Natural killer cell (primary cell): ENCODE data around the gene CSAG3. TPM values are rescaled to one million over a fixed set of nuclear protein-coding genes. Genes with fewer than 3 reads are reported as not detected.
"Not testable (repeated sequence)": the region's sequence is repeated elsewhere in the genome, so short reads cannot be mapped to it uniquely, and the experiment has no call there.

ENCODE experiments used
- ATAC-seq, 3 donors: fragments of 150-1000 bp in 2 of 3; fragments of 200-7000 bp in 1 of 3; cut with Tn5 transposase; 1 replicate in 1 of 3; 2 replicates in 2 of 3; pipeline ENCODE4 v1.10.0; 2021; ENCODE audit warnings: mild to moderate bottlenecking in 2 of 3, moderate library complexity in 2 of 3
- DNase-seq, 2 donors: peaks; one replicate each; pipeline versions ENCODE4 v3.0.0 to v3.0.0-alpha.2; 2013 to 2021; ENCODE audit warnings: mixed read lengths in 1 of 2
- H3K27ac ChIP-seq: one replicate; pipeline ENCODE4 v1.5.1; 2013; ENCODE audit warnings: mild to moderate bottlenecking, low read length
- H3K27me3 ChIP-seq: one replicate; pipeline ENCODE4 v1.6.1; 2013; ENCODE audit warnings: low read length; ENCODE audit not compliant: control insufficient read depth, insufficient read depth
- H3K36me3 ChIP-seq: one replicate; pipeline ENCODE4 v1.6.1; 2013; ENCODE audit warnings: low read length; ENCODE audit not compliant: control insufficient read depth, insufficient read depth
- H3K4me1 ChIP-seq: one replicate; pipeline ENCODE4 v1.6.1; 2013; ENCODE audit warnings: low read length; ENCODE audit not compliant: control insufficient read depth, insufficient read depth
- H3K4me3 ChIP-seq: one replicate; pipeline ENCODE4 v1.5.1; 2013; ENCODE audit warnings: low read length
- H3K9me3 ChIP-seq: one replicate; pipeline ENCODE4 v1.6.1; 2013; ENCODE audit warnings: low read length; ENCODE audit not compliant: control insufficient read depth, insufficient read depth
- H3K27ac Mint-ChIP-seq, 2 donors: one replicate each; pipeline ENCODE4 v1.8.0; 2022; ENCODE audit warnings: mild to moderate bottlenecking in 2 of 2, mixed read lengths in 2 of 2, moderate library complexity in 1 of 2
- H3K27me3 Mint-ChIP-seq, 2 donors: one replicate each; pipeline ENCODE4 v1.8.0; 2022; ENCODE audit warnings: low read depth in 2 of 2, mixed read lengths in 2 of 2
- H3K36me3 Mint-ChIP-seq: one replicate; pipeline ENCODE4 v1.8.0; 2022; ENCODE audit warnings: mixed read lengths
- H3K4me1 Mint-ChIP-seq, 2 donors: one replicate each; pipeline ENCODE4 v1.8.0; 2022; ENCODE audit warnings: mixed read lengths in 2 of 2
- H3K4me3 Mint-ChIP-seq: one replicate; pipeline ENCODE4 v1.8.0; 2022; ENCODE audit warnings: mild to moderate bottlenecking, moderate library complexity, mixed read lengths
- H3K9me3 Mint-ChIP-seq, 2 donors: one replicate each; pipeline ENCODE4 v1.8.0; 2022; ENCODE audit warnings: mixed read lengths in 2 of 2
- CTCF ChIP-seq: fragments of 200-600 bp; IDR thresholded peaks from one replicate; pipeline ENCODE4 v1.8.0; 2022; ENCODE audit warnings: antibody characterized with exemption
- WGBS: methylation state at CpG from one replicate; pipeline ENCODE4 v1.1.7; 2013; ENCODE audit warnings: missing lambda C conversion rate; ENCODE audit not compliant: insufficient coverage; 5-methylcytosine and 5-hydroxymethylcytosine counted together
- intact Hi-C: fragments of 100-400 bp; cut with micrococcal nuclease; formaldehyde crosslinking; loops from one replicate; pipeline ENCODE4 v1.14.2; 2022
- total RNA-seq, 4 donors: library from RNA; stranded (reverse); fragments of 120-200 nt in 1 of 4; gene quantifications; one replicate each; pipeline versions ENCODE4 v1.2.3 to v1.2.4, GENCODE V29; 2013 to 2022

Gene CSAG3
- total RNA-seq, 3 donors from 2014 or later (not counting 1 experiment from before 2014, with no cell fraction given): not detected

- H3K9me3 Mint-ChIP-seq, H3K4me3 ChIP-seq, H3K36me3 ChIP-seq, H3K27ac Mint-ChIP-seq, H3K4me1 ChIP-seq, H3K36me3 Mint-ChIP-seq, DNase-seq, H3K4me3 Mint-ChIP-seq, intact Hi-C loops, H3K27ac ChIP-seq, H3K9me3 ChIP-seq, H3K27me3 ChIP-seq, H3K4me1 Mint-ChIP-seq: not testable (repeated sequence)
- peaks cover 0 to 12% of the 10 kb centered on the region in 2 donors for H3K27me3 Mint-ChIP-seq
- ATAC-seq: peak in 1 of 3 donors; percentile 54
- no CpG with 5 or more reads among the region's 3 CpGs for WGBS
Measured at GRCh38 chrX:152787062-152787461, 28.0 kb downstream of the CSAG3 start.

- H3K4me3 ChIP-seq: no peak overlapping the region
- DNase-seq: no peak
- intact Hi-C loops: no loop called here
- Mint-ChIP-seq H3K36me3 (no peaks in the 10 kb centered on the region), H3K27ac (no peak overlapping the region), H3K27me3 (peaks cover 15 to 46% of the 10 kb centered on the region in 2 donors), H3K4me3 (no peak overlapping the region), H3K9me3 (no peaks in the 10 kb centered on the region), H3K4me1 (no peaks in the 10 kb centered on the region)
- no peaks in the 10 kb centered on the region for H3K9me3 ChIP-seq
- WGBS: no CpG with 5 or more reads among the region's 1 CpG
- H3K36me3 ChIP-seq: no peaks in the 10 kb centered on the region
- no peaks in the 10 kb centered on the region for H3K4me1 ChIP-seq
- ATAC-seq: no peak
- H3K27me3 ChIP-seq: no peaks in the 10 kb centered on the region
- H3K27ac ChIP-seq: no peak overlapping the region
- TF ChIP-seq CTCF: no peak
Measured at GRCh38 chrX:152798945-152799344, 39.9 kb downstream of the CSAG3 start.

- 96% methylated on average over 4 of the region's 4 CpGs for WGBS
- no peaks in the 10 kb centered on the region for H3K27me3 ChIP-seq
- Mint-ChIP-seq H3K36me3 (no peaks in the 10 kb centered on the region), H3K9me3 (no peaks in the 10 kb centered on the region), H3K27me3 (peaks cover 8 to 23% of the 10 kb centered on the region in 2 donors), H3K27ac (no peak overlapping the region), H3K4me3 (no peak overlapping the region), H3K4me1 (no peaks in the 10 kb centered on the region)
- ATAC-seq (no peak), DNase-seq (no peak)
- intact Hi-C loops: no loop called here
- no peak for TF ChIP-seq CTCF
- H3K4me3 ChIP-seq: no peak overlapping the region
- no peaks in the 10 kb centered on the region for H3K4me1 ChIP-seq
- H3K9me3 ChIP-seq: no peaks in the 10 kb centered on the region
- no peak overlapping the region for H3K27ac ChIP-seq
- H3K36me3 ChIP-seq: no peaks in the 10 kb centered on the region
Measured at GRCh38 chrX:152806035-152806434, 47.0 kb downstream of the CSAG3 start.

Other genes with a start within 250 kb of the CSAG3 start
- gene GABRQ, start 121.3 kb upstream of the CSAG3 start, total RNA-seq: not detected
- gene MAGEA3, start 60.4 kb upstream of the CSAG3 start, total RNA-seq: not detected
- not detected for gene CSAG2, start 49.9 kb upstream of the CSAG3 start, total RNA-seq
- not detected for gene MAGEA2B, start 44.6 kb upstream of the CSAG3 start, total RNA-seq
- not detected for gene CSAG1, start 25.5 kb upstream of the CSAG3 start, total RNA-seq
- gene MAGEA12, start 25.5 kb upstream of the CSAG3 start, total RNA-seq: not detected
- gene MAGEA2, start 5.4 kb upstream of the CSAG3 start, total RNA-seq: not detected
- not detected for gene MAGEA6, start 10.5 kb downstream of the CSAG3 start, total RNA-seq
- 10 to 100 TPM in 1 of 3 donors, 1 to 10 TPM in 2; 8.3 to 11.0 (median 9.8) TPM for gene CETN2, start 71.5 kb downstream of the CSAG3 start, total RNA-seq
- gene NSDHL, start 71.8 kb downstream of the CSAG3 start, total RNA-seq: 1 to 10 TPM; 4.9 to 8.2 (median 7.9) TPM
- 10 to 100 TPM in 1 of 3 donors, 1 to 10 TPM in 2; 1.9 to 12.4 (median 6.5) TPM for gene ZNF185, start 138.8 kb downstream of the CSAG3 start, total RNA-seq
- gene PNMA5, start 234.9 kb downstream of the CSAG3 start, total RNA-seq: not detected